GM10248 (cell line): Measurements from ENCODE around the gene SPEN.
"Not testable (repeated sequence)": the region's sequence is repeated elsewhere in the genome, so short reads cannot be mapped to it uniquely, and the experiment has no call there.

Experiments
- CTCF ChIA-PET: fragments of 300-600 bp; sonication (Branson Sonifier 250); formaldehyde crosslinking; extraction: SDS; loops from one replicate; lab custom pipeline; 2021; ENCODE audit warnings: antibody characterized with exemption; lab: Yijun Ruan, JAX
- POLR2A ChIA-PET: fragments of 350-650 bp; sonication (Branson Sonifier 250); formaldehyde crosslinking; extraction: SDS; loops from one replicate; lab custom pipeline; 2020; ENCODE audit warnings: antibody characterized with exemption; lab: Yijun Ruan, JAX
- DNase-seq: peaks from one replicate; pipeline ENCODE4 v3.0.0; 2012; ENCODE audit errors: extremely low spot score
- CTCF ChIP-seq: IDR thresholded peaks from 2 replicates; pipeline ENCODE4 v1.5.1; 2012; ENCODE audit warnings: mild to moderate bottlenecking, low read depth; ENCODE audit errors: extremely low read depth, missing control alignments, control extremely low read depth

The SPEN gene

GRCh38 chr1:15884477-15884876, 37.0 kb downstream of the SPEN start:
- no peak for DNase-seq
- TF ChIP-seq CTCF: no peak
- ChIA-PET CTCF (no interaction called here), POLR2A (no interaction called here)

- TF ChIP-seq CTCF: no peak
- ChIA-PET CTCF (interaction anchor here (1.2 to 3.4 kb wide), 2 partner anchors 10 to 15 kb away, joined by 3 to 11 read pairs; no protein-coding TSS in a partner anchor), POLR2A (no interaction called here)
- no peak for DNase-seq
Measured at GRCh38 chr1:15885269-15885668, 37.8 kb downstream of the SPEN start.

GRCh38 chr1:15885701-15886610, 38.4 kb downstream of the SPEN start:
- POLR2A ChIA-PET: no interaction called here
- CTCF ChIA-PET: interaction anchor here (1.1 to 3.4 kb wide), 3 partner anchors 9 to 15 kb away, joined by 3 to 11 read pairs (median 3); no protein-coding TSS in a partner anchor
- no peak for TF ChIP-seq CTCF
- DNase-seq: peak; percentile 33

- ChIA-PET POLR2A (no interaction called here), CTCF (interaction anchor here (1.1 to 3.4 kb wide), 4 partner anchors 8 to 19 kb away, joined by 3 to 11 read pairs (median 3); no protein-coding TSS in a partner anchor)
- DNase-seq: no peak
- no peak for TF ChIP-seq CTCF
Measured at GRCh38 chr1:15886611-15887167, 39.2 kb downstream of the SPEN start.

GRCh38 chr1:15892857-15893599, 45.5 kb downstream of the SPEN start:
- DNase-seq, CTCF ChIA-PET, POLR2A ChIA-PET: not testable (repeated sequence)

- POLR2A ChIA-PET: interaction anchor here (0.6 kb wide), 1 partner anchor 51 kb away, joined by 4 read pairs; no protein-coding TSS in a partner anchor
- DNase-seq: no peak
- no peak for TF ChIP-seq CTCF
- CTCF ChIA-PET: interaction anchor here (0.6 to 1.1 kb wide), 2 partner anchors 8 to 9 kb away, joined by 3 read pairs; no protein-coding TSS in a partner anchor
Measured at GRCh38 chr1:15895233-15895632, 47.7 kb downstream of the SPEN start.

- CTCF ChIA-PET: interaction anchor here (1.0 to 1.7 kb wide), 2 partner anchors 82 to 105 kb away, joined by 4 to 5 read pairs; no protein-coding TSS in a partner anchor
- DNase-seq, POLR2A ChIA-PET: not testable (repeated sequence)
Measured at GRCh38 chr1:15896841-15897610, 49.5 kb downstream of the SPEN start.
